Measurements from ENCODE around the gene RPRD1A. TPM values are rescaled to one million over a fixed set of nuclear protein-coding genes. Genes with fewer than 3 reads are reported as not detected.

The RPRD1A gene
- total RNA-seq, 1 donor from 2014 or later: 52.4 TPM

- H3K9me3 Mint-ChIP-seq: no peaks in the 10 kb centered on the region
- TF ChIP-seq, protein P1, sequence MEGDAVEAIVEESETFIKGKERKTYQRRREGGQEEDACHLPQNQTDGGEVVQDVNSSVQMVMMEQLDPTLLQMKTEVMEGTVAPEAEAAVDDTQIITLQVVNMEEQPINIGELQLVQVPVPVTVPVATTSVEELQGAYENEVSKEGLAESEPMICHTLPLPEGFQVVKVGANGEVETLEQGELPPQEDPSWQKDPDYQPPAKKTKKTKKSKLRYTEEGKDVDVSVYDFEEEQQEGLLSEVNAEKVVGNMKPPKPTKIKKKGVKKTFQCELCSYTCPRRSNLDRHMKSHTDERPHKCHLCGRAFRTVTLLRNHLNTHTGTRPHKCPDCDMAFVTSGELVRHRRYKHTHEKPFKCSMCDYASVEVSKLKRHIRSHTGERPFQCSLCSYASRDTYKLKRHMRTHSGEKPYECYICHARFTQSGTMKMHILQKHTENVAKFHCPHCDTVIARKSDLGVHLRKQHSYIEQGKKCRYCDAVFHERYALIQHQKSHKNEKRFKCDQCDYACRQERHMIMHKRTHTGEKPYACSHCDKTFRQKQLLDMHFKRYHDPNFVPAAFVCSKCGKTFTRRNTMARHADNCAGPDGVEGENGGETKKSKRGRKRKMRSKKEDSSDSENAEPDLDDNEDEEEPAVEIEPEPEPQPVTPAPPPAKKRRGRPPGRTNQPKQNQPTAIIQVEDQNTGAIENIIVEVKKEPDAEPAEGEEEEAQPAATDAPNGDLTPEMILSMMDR (conservative IDR thresholded peaks at IDR 0.05): no peak
- H3K27me3 Mint-ChIP-seq: no peaks in the 10 kb centered on the region
- peaks cover 18% of the 10 kb centered on the region for H3K4me1 Mint-ChIP-seq (ENCODE audit: unreplicated experiment)
- H3K27ac Mint-ChIP-seq: no peak overlapping the region
- peak overlapping the region; percentile 35 for H3K4me3 Mint-ChIP-seq
- DNase-seq (ENCODE audit: extremely low spot score, unreplicated experiment): no peak
- H3K36me3 Mint-ChIP-seq: peaks cover 29% of the 10 kb centered on the region
Observed at GRCh38 chr18:36023336-36023735, 44.0 kb downstream of the RPRD1A start.

DNA sequence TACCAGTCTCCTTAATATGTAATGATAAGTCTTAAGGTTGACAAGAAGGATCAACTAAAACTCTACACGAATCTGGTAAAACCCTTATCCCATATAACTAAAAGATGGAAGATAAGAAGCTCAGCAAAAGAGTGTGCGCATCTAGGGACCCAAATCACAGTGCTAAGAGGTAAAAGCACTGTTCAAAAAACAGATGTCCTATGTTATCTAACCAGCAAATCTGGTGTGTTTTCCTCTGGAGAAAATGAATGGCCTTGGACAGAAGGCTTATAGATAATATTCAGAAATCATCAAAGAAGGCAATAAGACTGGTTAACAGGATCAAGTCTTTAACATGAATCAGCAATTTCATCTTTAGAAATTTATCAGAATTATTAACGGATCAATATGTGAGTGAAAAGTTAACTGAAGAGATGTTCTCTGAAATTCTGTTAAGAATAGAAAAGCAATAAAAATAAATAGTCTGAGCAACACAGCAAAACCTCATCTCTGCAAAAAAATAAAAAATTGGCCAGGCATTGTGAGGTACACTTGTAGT lies 47.1 kb downstream of the RPRD1A start:
- TF ChIP-seq, protein P1 (conservative IDR thresholded peaks at IDR 0.05): no peak
- DNase-seq (ENCODE audit: extremely low spot score, unreplicated experiment): no peak
- H3K4me3 Mint-ChIP-seq: no peak overlapping the region
- H3K27ac Mint-ChIP-seq: no peak overlapping the region
- no peaks in the 10 kb centered on the region for H3K9me3 Mint-ChIP-seq
- no peaks in the 10 kb centered on the region for H3K27me3 Mint-ChIP-seq
- H3K4me1 Mint-ChIP-seq (ENCODE audit: unreplicated experiment): peaks cover 19% of the 10 kb centered on the region
- peaks cover 12% of the 10 kb centered on the region for H3K36me3 Mint-ChIP-seq

DNA sequence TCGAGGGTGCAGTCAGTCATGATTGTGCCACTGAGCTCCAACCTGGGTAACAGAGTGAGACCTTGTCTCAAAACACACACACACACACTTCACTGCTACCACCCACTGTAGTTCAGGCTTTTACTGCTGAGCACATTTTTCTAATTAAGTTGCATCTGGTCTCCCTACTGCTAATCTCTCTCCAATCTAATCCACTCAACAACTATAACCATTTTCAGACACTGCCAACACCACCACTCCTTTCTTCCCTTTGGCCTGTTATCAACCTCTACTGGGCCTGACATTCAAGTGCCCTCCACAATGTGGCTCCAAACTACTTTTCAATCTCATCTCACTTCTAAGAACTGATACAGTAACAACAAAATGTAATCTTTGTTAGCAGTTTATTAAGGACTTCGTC lies 50.1 kb downstream of the RPRD1A start:
- H3K4me3 Mint-ChIP-seq: no peak overlapping the region
- peaks cover 8% of the 10 kb centered on the region for H3K4me1 Mint-ChIP-seq (ENCODE audit: unreplicated experiment)
- no peaks in the 10 kb centered on the region for H3K36me3 Mint-ChIP-seq
- H3K27ac Mint-ChIP-seq: peak overlapping the region; percentile 46
- TF ChIP-seq, protein P1 (conservative IDR thresholded peaks at IDR 0.05): no peak
- H3K27me3 Mint-ChIP-seq: no peaks in the 10 kb centered on the region
- H3K9me3 Mint-ChIP-seq: no peaks in the 10 kb centered on the region
- DNase-seq (ENCODE audit: extremely low spot score, unreplicated experiment): no peak

- TF ChIP-seq, protein P1 (conservative IDR thresholded peaks at IDR 0.05): no peak
- Mint-ChIP-seq H3K27ac (no peak overlapping the region), H3K36me3 (no peaks in the 10 kb centered on the region), H3K27me3 (no peaks in the 10 kb centered on the region), H3K4me3 (no peak overlapping the region), H3K4me1 (ENCODE audit: unreplicated experiment) (peaks cover 8% of the 10 kb centered on the region), H3K9me3 (no peaks in the 10 kb centered on the region)
- DNase-seq (ENCODE audit: extremely low spot score, unreplicated experiment): no peak
Observed at GRCh38 chr18:36015629-36016028, 51.7 kb downstream of the RPRD1A start.

DNA sequence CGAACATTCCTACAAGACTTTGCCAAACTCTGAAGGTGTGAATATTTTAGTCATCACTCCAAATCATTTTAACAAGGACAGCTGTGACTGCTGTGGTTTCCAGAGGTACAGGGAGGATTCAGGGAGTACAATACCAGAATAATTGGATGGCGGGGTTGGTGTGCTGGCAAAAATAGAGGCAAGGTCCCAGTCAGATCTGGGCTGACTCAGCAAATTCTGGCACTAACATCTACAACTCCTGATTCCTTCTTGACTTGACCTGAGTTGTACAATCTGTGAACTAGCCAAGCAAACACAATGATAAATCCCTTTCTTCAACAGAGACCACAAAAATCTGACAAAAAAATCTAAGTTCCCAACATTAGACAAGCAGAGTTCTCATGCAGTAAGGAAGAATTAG lies 54.5 kb downstream of the RPRD1A start:
- Mint-ChIP-seq H3K27ac (no peak overlapping the region), H3K36me3 (no peaks in the 10 kb centered on the region), H3K9me3 (no peaks in the 10 kb centered on the region), H3K27me3 (no peaks in the 10 kb centered on the region), H3K4me3 (no peak overlapping the region), H3K4me1 (ENCODE audit: unreplicated experiment) (peaks cover 8% of the 10 kb centered on the region)
- TF ChIP-seq, protein P1 (conservative IDR thresholded peaks at IDR 0.05): no peak
- DNase-seq (ENCODE audit: extremely low spot score, unreplicated experiment): no peak

- TF ChIP-seq, protein P1 (conservative IDR thresholded peaks at IDR 0.05): no peak
- Mint-ChIP-seq H3K36me3 (no peaks in the 10 kb centered on the region), H3K27me3 (no peaks in the 10 kb centered on the region), H3K4me1 (ENCODE audit: unreplicated experiment) (no peaks in the 10 kb centered on the region), H3K27ac (no peak overlapping the region), H3K4me3 (no peak overlapping the region), H3K9me3 (no peaks in the 10 kb centered on the region)
- DNase-seq (ENCODE audit: extremely low spot score, unreplicated experiment): no peak
Observed at GRCh38 chr18:36009214-36009613, 58.1 kb downstream of the RPRD1A start.
